Thyroid gland (tissue), 4 donors: ENCODE data around the gene SERINC1. TPM values are rescaled to one million over a fixed set of nuclear protein-coding genes. Genes with fewer than 3 reads are reported as not detected.
"Not testable (repeated sequence)": the region's sequence is repeated elsewhere in the genome, so short reads cannot be mapped to it uniquely, and the experiment has no call there.

Source experiments
- DNase-seq, 2 donors: peaks; one replicate each; pipeline ENCODE4 v3.0.0-alpha.2; 2019
- H3K27ac ChIP-seq, 3 donors: fragments of 200-600 bp; sonication (generic); 1 replicate in 2 of 3; 2 replicates in 1 of 3; pipeline ENCODE4 v1.5.1; 2016 to 2019; ENCODE audit warnings: mild to moderate bottlenecking in 1 of 3, moderate library complexity in 1 of 3
- H3K27me3 ChIP-seq: fragments of 200-600 bp; sonication (generic); one replicate; pipeline ENCODE4 v1.5.1; 2019
- H3K36me3 ChIP-seq, 2 donors: fragments of 200-600 bp; sonication (generic); one replicate each; pipeline ENCODE4 v1.5.1; 2016 to 2019
- H3K4me1 ChIP-seq, 2 donors: fragments of 200-600 bp; sonication (generic); one replicate each; pipeline ENCODE4 v1.5.1; 2017 to 2019
- H3K4me3 ChIP-seq, 3 donors: fragments of 200-600 bp; sonication (generic); replicated peaks in 1 of 3; 1 replicate in 2 of 3; 2 replicates in 1 of 3; pipeline ENCODE4 v1.5.1; 2016; ENCODE audit warnings: mild to moderate bottlenecking in 1 of 3
- H3K9me3 ChIP-seq: fragments of 200-600 bp; sonication (generic); one replicate; pipeline ENCODE4 v1.5.1; 2017
- POLR2A ChIP-seq, 2 donors: fragments of 450-650 bp; IDR thresholded peaks; one replicate each; pipeline ENCODE4 v1.6.1; 2017; ENCODE audit warnings: antibody characterized with exemption in 2 of 2, mild to moderate bottlenecking in 2 of 2, moderate library complexity in 1 of 2
- WGBS, 2 donors: methylation state at CpG; one replicate each; pipeline ENCODE4 v1.1.5; 2017; 5-methylcytosine and 5-hydroxymethylcytosine counted together
- intact Hi-C: fragments of 100-400 bp; cut with DNase I; formaldehyde crosslinking; loops from one replicate; pipeline ENCODE4 v1.15.1; 2023
- total RNA-seq, 4 donors: library from RNA; depleted of rRNA; stranded (reverse); fragments of >200 nt; gene quantifications; one replicate each; pipeline ENCODE4 v1.2.3, GENCODE V29; 2016
- TF ChIP-seq, protein P1 (sequence below), 6 experiments: fragments of 200-600 bp in 3 of 6; fragments of 450-650 bp in 3 of 6; sonication (generic) in 3 of 6; IDR thresholded peaks; one replicate each; pipeline ENCODE4 v1.5.1; 2016 to 2019; ENCODE audit warnings: antibody characterized with exemption in 6 of 6, mild to moderate bottlenecking in 2 of 6, inconsistent platforms in 1 of 6, moderate library complexity in 1 of 6

SERINC1 gene
- total RNA-seq, result 100 to 1,000 TPM; 241 to 365 (median 292) TPM

DNA sequence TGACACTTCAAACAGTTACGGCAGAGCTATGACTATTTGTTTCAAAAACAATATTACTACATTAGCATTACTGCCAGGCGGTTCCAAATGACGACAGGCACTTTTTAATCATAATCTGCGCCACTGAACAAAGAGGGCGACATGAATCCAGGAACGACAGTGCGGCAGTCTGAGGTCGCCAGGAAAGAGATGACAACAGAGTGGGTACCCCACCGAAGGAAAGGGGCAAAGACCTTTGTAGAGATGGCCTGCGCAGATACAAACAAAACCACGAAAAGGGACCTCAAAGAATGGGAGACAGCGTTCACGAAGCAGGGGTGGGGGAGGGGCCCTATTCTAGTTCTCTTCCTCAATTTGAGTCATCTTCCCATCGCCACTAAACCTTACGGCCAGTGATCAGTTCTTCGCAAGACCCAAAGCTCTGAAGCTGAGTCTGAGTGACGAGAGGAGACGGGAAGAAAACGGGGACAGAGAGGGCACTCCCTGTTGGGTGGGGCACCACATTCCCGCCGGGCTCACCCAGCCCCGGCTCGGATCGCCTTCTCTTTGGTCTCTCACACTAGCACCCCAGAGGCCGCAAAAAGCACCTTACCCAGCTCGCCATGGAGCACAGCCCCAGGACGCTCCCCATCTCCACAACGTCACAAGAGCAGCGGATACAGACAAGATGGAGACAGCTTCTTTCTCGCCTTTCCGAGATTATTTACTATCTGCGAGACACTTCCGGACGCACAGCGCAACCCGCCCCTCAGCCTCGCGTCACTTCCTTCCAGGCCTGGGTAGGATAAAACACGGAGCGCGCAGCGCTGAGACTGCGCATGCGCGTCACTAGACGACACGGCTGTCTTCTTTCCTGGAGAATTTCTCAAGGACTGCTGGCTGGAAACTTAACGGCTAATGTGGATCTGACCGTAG lies at the start of gene SERINC1:
SERINC1 (minus strand) TSS at position 701 of the 915 bp plus-strand sequence; CDS start at position 631, 70 bp downstream.
- TF ChIP-seq, protein P1, sequence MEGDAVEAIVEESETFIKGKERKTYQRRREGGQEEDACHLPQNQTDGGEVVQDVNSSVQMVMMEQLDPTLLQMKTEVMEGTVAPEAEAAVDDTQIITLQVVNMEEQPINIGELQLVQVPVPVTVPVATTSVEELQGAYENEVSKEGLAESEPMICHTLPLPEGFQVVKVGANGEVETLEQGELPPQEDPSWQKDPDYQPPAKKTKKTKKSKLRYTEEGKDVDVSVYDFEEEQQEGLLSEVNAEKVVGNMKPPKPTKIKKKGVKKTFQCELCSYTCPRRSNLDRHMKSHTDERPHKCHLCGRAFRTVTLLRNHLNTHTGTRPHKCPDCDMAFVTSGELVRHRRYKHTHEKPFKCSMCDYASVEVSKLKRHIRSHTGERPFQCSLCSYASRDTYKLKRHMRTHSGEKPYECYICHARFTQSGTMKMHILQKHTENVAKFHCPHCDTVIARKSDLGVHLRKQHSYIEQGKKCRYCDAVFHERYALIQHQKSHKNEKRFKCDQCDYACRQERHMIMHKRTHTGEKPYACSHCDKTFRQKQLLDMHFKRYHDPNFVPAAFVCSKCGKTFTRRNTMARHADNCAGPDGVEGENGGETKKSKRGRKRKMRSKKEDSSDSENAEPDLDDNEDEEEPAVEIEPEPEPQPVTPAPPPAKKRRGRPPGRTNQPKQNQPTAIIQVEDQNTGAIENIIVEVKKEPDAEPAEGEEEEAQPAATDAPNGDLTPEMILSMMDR (IDR thresholded peaks at IDR 0.05), result no peak
- peak; percentile 65 to 95 for TF ChIP-seq POLR2A (IDR thresholded peaks at IDR 0.05)
- peak; percentile 95 to 97 for DNase-seq
- intact Hi-C loops, result no loop called here
- H3K36me3 ChIP-seq, result no peaks in the 10 kb centered on the region
- 0 to 1% methylated on average over 44 to 48 of the region's 49 CpGs for WGBS, 2 donors
- H3K4me1 ChIP-seq, result peaks cover 23 to 32% of the 10 kb centered on the region in 2 donors
- no peaks in the 10 kb centered on the region for H3K9me3 ChIP-seq
- H3K27me3 ChIP-seq, result no peaks in the 10 kb centered on the region
- H3K27ac ChIP-seq, result peak within 1 kb of the TSS; percentile 92 to 94 (median 94)
- H3K4me3 ChIP-seq, result peak within 1 kb of the TSS; percentile 60 to 93 (median 84)

DNA sequence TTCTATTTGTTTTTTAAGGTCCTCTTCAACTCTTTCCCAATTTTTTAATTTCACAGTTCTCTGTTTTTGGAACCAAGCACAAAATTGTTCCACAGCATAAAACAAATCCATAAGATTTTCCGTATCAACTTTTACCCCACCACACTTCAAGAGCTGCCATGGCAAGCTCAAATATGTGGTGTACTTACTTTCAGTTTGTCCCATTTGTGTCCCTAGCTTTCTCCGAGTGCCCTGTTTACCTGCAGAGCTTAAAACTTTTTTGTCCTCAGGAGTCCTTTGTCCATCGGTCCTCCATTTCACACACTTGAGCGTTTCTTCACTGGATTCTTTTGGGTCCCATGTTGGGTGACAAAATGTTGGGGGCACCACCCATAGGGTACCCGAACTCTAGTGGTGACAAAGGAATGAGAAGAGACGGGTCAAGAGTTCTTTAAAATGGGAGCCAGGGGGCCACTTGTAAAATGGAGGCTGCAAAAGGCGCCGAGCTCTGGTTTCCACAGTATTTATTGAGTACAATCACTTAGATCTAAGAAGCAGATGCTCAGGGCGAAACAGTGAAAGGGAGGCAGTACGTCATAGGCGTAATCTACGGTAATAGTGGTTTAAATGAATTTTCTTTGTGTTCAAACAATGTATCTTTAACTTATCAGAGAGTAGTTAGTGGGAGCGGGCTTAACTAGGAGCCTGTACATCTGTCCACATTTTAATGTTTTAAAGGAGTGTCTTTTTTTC lies 39.8 kb upstream of the SERINC1 start:
- 94 to 95% methylated on average over 13 of the region's 13 CpGs for WGBS, 2 donors
- DNase-seq, result no peak
- intact Hi-C loops, result no loop called here
- no peaks in the 10 kb centered on the region for H3K36me3 ChIP-seq
- no peak overlapping the region for H3K4me3 ChIP-seq
- no peaks in the 10 kb centered on the region for H3K4me1 ChIP-seq
- TF ChIP-seq, protein P1 (IDR thresholded peaks at IDR 0.05), result no peak
- TF ChIP-seq POLR2A (IDR thresholded peaks at IDR 0.05), result no peak
- no peaks in the 10 kb centered on the region for H3K27me3 ChIP-seq
- no peak overlapping the region for H3K27ac ChIP-seq
- H3K9me3 ChIP-seq, result no peaks in the 10 kb centered on the region

DNA sequence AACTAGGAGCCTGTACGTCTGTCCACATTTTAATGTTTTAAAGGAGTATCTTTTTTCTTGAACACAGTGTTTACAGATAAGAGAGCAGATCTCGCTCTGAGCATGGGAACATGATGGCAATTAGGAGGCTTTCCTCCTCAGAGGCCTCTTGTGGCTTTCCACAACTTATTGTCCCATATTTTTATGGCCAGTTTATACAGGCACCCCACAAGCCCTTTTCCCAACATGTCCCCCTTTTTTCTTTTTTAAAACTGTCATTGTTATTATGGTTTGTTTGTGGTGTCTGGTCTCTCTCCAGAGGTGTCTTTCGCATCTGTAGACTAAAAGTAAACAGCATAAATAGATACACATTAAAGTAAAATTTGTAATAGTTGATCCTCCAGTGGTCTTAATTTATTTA lies 33.6 kb upstream of the SERINC1 start:
- intact Hi-C loops, H3K36me3 ChIP-seq, H3K27me3 ChIP-seq, H3K4me1 ChIP-seq, H3K27ac ChIP-seq, H3K4me3 ChIP-seq, H3K9me3 ChIP-seq, DNase-seq: not testable (repeated sequence)
- 90% methylated on average over 3 of the region's 3 CpGs for WGBS, 2 donors

DNA sequence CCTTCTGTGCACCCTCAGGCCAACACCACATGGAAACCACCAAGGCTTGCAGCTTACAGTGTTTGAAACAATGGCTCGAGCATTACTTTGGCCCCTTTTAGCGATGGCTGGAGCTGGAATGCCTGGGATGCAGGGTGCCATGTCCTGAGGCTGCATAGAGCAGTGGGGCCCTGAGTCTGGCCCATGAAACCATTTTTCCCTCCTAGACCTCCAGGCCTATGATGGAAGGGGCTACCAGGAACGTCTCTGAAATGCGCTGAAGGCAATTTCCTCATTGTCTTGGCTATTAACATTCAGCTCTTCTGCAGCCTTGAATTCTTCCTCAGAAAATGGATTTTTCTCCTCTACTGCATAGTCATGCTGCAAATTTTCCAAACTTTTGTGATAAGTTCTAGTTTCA lies 29.9 kb upstream of the SERINC1 start:
- 87 to 92% methylated on average over 4 of the region's 4 CpGs for WGBS, 2 donors

DNA sequence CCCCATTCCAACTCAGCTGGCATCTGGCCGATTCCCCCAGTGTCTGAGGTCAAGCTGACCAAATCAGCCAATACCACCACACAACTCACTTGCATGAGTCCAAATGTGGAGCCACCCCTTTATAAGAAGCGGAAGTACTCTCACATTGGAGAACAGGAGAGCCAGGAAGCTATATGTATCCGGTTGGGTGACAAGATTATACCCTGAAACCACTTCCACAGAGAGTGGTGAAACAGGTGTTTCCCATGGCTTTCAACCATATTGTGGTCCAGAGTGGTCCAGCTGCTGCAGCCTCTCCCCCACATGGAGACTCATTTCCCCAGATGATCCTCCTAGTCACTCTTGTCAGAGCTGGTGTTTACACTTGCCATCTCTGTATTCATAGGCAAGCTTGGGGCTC lies 24.0 kb upstream of the SERINC1 start:
- H3K27ac ChIP-seq, result no peak overlapping the region
- H3K9me3 ChIP-seq, result no peaks in the 10 kb centered on the region
- H3K27me3 ChIP-seq, result no peaks in the 10 kb centered on the region
- no peaks in the 10 kb centered on the region for H3K4me1 ChIP-seq
- DNase-seq, result no peak
- intact Hi-C loops, result no loop called here
- H3K4me3 ChIP-seq, result no peak overlapping the region
- TF ChIP-seq, protein P1 (IDR thresholded peaks at IDR 0.05), result no peak
- TF ChIP-seq POLR2A (IDR thresholded peaks at IDR 0.05), result no peak
- no peaks in the 10 kb centered on the region for H3K36me3 ChIP-seq
- 86 to 100% methylated on average over 3 of the region's 3 CpGs for WGBS, 2 donors

More for the DNA sequence above, 29.9 kb upstream of the SERINC1 start:
- TF ChIP-seq POLR2A (IDR thresholded peaks at IDR 0.05), result no peak
- TF ChIP-seq, protein P1 (IDR thresholded peaks at IDR 0.05), result no peak
- no peaks in the 10 kb centered on the region for H3K9me3 ChIP-seq
- no peak overlapping the region for H3K4me3 ChIP-seq
- H3K27ac ChIP-seq, result no peak overlapping the region
- no peaks in the 10 kb centered on the region for H3K4me1 ChIP-seq
- H3K27me3 ChIP-seq, result no peaks in the 10 kb centered on the region
- intact Hi-C loops, result no loop called here
- no peak for DNase-seq
- H3K36me3 ChIP-seq, result no peaks in the 10 kb centered on the region
